Retinal pigment epithelial cell (primary cell): ENCODE results near the gene IKZF4.
"Not testable (repeated sequence)": the region's sequence is repeated elsewhere in the genome, so short reads cannot be mapped to it uniquely, and the experiment has no call there.

Experiments used
- DNase-seq: peaks from one replicate; pipeline ENCODE4 v3.0.0-alpha.2; 2010; ENCODE audit warnings: low read depth
- H3K4me3 ChIP-seq: 2 replicates; pipeline ENCODE4 v1.5.1; 2011; ENCODE audit warnings: mild to moderate bottlenecking, low read length, control low read depth, moderate library complexity
- TF ChIP-seq, protein P1 (sequence below): conservative IDR thresholded peaks from 2 replicates; pipeline ENCODE4 v1.5.1; 2011; ENCODE audit warnings: low read depth, low read length, control low read depth, inconsistent platforms

The IKZF4 gene

GRCh38 chr12:56041552-56042429 lies 20.9 kb downstream of the IKZF4 start, which contains the start of gene RPS26:
Gene RPS26, plus strand, starts transcription at chr12:56041918. Its CDS starts 249 bp downstream, at chr12:56042167.
- peak within 1 kb of the TSS; percentile 71 for H3K4me3 ChIP-seq
- peak; percentile 99 for DNase-seq
- TF ChIP-seq, protein P1, sequence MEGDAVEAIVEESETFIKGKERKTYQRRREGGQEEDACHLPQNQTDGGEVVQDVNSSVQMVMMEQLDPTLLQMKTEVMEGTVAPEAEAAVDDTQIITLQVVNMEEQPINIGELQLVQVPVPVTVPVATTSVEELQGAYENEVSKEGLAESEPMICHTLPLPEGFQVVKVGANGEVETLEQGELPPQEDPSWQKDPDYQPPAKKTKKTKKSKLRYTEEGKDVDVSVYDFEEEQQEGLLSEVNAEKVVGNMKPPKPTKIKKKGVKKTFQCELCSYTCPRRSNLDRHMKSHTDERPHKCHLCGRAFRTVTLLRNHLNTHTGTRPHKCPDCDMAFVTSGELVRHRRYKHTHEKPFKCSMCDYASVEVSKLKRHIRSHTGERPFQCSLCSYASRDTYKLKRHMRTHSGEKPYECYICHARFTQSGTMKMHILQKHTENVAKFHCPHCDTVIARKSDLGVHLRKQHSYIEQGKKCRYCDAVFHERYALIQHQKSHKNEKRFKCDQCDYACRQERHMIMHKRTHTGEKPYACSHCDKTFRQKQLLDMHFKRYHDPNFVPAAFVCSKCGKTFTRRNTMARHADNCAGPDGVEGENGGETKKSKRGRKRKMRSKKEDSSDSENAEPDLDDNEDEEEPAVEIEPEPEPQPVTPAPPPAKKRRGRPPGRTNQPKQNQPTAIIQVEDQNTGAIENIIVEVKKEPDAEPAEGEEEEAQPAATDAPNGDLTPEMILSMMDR: peak; percentile 34

DNA sequence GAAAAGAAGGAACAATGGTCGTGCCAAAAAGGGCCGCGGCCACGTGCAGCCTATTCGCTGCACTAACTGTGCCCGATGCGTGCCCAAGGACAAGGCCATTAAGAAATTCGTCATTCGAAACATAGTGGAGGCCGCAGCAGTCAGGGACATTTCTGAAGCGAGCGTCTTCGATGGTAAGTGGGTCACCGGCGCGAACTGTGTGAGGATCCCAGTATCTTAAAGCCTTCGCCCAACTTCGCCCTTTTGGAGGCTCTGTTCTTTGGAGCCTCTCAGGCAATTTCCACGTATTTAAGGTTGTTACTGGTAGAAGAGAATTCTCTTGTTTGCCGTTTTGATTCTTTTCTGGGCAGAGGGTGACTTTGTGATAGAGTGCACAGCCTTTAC lies 21.6 kb downstream of the IKZF4 start:
- DNase-seq: not testable (repeated sequence)
- H3K4me3 ChIP-seq: peak overlapping the region; percentile 71

DNA sequence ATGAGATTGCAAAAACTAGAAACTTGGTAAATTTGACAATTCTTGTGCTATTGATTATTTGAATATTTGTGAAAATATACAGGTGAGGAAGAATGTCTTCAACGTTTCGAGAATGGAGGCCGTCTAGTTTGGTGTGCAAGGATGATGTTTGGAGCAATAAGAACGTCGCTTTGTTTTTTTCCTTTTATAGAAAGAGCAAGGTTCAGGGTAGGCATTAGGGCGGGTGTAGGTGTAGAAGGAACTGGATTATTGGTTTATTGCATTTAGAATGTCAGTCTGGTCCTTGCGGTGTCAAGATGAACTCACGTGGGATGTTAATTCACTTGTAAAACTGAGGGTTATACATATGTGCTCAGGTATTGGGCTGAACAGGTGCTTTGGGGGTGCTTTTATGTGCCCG lies 22.0 kb downstream of the IKZF4 start:
- H3K4me3 ChIP-seq: peak overlapping the region; percentile 71
- TF ChIP-seq, protein P1: no peak
- DNase-seq: no peak

DNA sequence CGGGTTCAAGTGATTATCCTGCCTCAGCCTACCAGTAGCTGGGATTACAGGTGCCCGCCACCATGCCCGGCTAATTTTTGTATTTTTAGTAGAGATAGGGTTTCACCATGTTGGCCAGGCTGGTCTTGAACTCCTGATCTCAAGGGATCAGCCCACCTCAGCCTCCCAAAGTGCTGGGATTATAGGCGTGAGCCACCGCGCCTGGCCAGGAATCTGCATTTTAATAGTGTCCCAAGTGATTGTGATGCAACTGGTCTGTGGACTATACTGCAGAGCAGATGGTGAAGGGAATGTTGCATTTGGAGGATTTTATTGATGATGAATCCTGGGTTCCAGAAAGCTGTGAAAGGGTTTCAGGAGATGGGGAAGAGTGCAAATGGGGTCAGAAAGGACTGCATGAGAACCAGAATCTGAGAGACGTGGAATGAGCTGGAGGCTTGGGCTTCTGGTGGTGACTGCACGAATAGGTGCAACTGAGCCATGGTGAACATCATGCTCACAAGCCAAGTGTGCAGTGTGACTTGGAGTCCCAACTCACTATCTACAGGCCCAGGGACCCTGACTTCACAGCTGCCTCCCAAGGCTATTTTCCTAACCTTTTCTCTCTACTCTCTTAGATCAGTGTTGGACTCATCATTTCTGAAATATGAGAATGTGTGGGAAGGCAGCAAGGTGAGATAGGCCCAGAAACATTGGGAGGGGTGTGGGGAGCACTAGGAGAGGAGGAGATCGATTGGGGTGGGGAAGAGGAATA lies 25.4 kb downstream of the IKZF4 start:
- no peak overlapping the region for H3K4me3 ChIP-seq
- no peak for DNase-seq
- TF ChIP-seq, protein P1: no peak

DNA sequence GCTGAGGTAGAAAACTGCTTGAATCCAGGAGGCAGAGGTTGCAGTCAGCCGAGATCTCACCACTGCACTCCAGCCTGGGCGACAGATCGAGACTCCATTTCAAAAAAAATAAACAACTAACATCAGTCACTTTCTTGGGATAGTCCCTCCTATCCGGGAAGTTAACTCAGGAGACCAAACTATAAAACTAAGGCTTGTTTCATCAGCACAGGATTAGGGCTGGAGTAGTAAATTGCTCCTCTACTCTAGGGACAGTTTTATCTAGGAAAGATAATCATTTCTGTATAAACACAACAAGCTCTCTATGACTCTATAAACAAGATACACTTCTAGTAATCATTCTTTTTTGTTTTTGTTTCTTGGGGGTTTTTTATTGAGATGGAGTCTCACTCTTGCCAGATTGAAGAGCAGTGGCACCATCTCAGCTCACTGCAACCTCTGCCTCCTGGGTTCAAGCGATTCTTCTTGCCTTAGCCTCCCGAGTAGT lies 32.6 kb downstream of the IKZF4 start:
- TF ChIP-seq, protein P1: no peak
- no peak for DNase-seq
- H3K4me3 ChIP-seq: no peak overlapping the region

DNA sequence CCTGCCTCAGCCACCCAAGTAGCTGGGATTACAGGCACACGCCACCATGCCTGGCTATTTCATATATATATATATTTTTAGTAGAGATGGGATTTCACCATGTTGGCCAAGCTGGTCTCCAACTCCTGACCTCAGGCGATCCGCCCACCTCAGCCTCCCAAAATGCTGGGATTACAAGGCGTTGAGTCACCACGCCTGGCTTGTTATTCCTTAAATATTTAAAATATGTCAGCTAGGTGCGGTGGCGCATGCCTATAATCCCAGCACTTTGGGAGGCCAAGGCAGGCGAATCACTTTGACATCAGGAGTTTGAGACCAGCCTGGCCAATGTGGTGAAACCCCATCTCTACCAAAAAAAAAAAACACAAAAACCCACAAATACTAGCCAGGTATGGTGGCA lies 39.1 kb downstream of the IKZF4 start:
- H3K4me3 ChIP-seq: not testable (repeated sequence)
- peak; percentile 12 for DNase-seq

DNA sequence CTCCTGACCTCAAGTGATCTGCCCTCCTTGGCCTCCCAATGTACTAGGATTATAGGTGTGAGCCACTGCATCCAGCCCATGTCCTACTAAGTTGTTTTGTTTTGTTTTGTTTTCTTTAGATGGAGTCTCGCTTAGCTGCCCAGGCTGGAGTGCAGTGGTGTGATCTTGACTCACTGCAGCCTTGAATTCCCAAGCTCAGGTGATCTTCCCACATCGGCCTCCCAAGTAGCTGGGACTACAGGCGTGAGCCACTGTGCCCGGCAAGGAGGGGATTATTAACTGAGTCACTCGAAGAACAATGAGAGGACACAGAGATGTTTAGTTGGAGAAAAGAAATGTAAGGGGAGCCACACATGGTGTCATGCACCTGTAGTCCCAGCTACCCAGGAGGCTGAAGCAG lies 41.1 kb downstream of the IKZF4 start:
- TF ChIP-seq, protein P1: no peak
- H3K4me3 ChIP-seq: no peak overlapping the region
- peak; percentile 15 for DNase-seq

DNA sequence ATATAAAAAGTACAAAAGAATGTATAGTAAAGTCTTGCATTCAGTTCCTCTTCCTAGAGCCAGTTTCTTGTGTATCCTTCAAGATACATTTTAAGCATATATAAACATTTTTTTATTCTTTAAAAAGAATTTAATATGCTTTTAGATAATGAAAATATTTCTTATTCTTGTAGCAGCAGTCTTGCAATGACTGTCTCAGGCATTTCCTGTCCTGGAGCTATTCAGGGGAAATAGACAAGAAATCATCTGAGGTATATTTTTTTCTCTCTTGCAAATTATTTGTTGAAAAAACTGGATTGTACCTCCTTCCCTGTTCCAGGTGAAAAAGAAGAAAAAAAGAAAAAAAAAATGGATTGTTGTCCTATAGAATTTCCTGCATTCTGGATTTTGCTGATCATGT lies 42.2 kb downstream of the IKZF4 start:
- no peak for DNase-seq
- no peak overlapping the region for H3K4me3 ChIP-seq
- TF ChIP-seq, protein P1: no peak
